WI38 (cell line): ENCODE measurements around the gene BFAR.

ENCODE experiments used
- H3K4me3 ChIP-seq: 2 replicates; pipeline ENCODE4 v1.5.1; 2011; ENCODE audit warnings: low read depth, mild to moderate bottlenecking, control low read depth, low read length
- CTCF ChIP-seq: IDR thresholded peaks from 2 replicates; pipeline ENCODE4 v1.5.1; 2012; ENCODE audit warnings: low read depth, mild to moderate bottlenecking, control low read depth, low read length

Gene BFAR

GRCh38 chr16:14632693-14633569 is at the start of gene BFAR:
BFAR (plus strand) TSS chr16:14632951; CDS start chr16:14644347, 11,396 bp downstream.
- H3K4me3 ChIP-seq = peak within 1 kb of the TSS; percentile 99
- TF ChIP-seq CTCF = no peak

GRCh38 chr16:14585287-14585686 is 47.5 kb upstream of the BFAR start:
- H3K4me3 ChIP-seq = no peak overlapping the region
- no peak for TF ChIP-seq CTCF

DNA sequence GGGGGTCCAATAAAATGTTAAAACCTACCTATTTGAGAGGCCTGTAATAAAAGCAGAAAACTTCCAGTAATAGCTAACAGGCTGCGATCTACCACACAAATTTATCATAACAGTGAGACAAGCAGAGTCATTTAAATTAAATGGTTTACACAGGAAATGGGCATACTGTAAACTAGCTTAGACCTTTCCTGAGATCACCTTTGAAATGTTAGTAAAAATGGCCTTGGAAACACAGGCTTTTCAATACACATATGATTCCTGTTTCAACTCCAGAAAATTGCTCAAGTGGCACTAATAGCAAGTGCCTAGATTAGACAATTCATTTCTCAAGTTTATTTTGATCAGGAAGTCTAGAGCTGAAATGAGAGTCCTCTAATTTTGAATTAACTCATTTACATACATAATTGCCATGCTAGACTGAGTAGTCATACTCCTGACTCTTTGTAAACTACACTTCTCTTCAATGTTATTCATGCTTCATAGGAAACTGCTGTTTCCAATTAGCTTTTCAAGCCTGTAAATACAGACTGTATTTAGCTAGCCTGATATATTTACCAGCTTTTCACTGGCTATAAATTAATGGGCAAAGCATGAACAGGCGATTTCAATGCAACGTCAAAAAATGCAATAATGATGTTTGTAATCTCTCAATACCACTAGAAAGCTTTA is 46.0 kb upstream of the BFAR start:
- H3K4me3 ChIP-seq = no peak overlapping the region
- TF ChIP-seq CTCF = no peak

- H3K4me3 ChIP-seq = no peak overlapping the region
- no peak for TF ChIP-seq CTCF
Measured at GRCh38 chr16:14600164-14600563, 32.6 kb upstream of the BFAR start.

- TF ChIP-seq CTCF = no peak
- H3K4me3 ChIP-seq = no peak overlapping the region
Measured at GRCh38 chr16:14602443-14602963, 30.2 kb upstream of the BFAR start.

DNA sequence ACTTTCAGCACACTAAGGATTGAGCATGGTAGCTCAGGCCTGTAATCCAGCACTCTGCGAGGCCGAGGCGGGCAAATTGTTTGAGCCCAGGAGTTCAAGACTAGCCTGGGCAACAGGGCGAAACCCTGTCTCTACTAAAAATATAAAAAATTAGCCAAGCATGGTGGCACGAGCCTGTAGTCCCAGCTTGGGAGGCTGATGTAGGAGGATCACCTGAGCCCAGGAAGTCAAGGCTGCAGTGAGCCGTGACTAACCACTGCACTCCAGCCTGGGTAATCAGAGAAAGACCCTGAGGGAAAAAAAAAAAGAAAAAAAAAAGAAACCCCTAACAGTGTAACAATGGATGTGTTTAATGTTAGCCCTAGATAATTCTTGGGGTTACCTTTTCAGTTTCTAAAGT is 26.6 kb upstream of the BFAR start:
- no peak for TF ChIP-seq CTCF
- H3K4me3 ChIP-seq = no peak overlapping the region

DNA sequence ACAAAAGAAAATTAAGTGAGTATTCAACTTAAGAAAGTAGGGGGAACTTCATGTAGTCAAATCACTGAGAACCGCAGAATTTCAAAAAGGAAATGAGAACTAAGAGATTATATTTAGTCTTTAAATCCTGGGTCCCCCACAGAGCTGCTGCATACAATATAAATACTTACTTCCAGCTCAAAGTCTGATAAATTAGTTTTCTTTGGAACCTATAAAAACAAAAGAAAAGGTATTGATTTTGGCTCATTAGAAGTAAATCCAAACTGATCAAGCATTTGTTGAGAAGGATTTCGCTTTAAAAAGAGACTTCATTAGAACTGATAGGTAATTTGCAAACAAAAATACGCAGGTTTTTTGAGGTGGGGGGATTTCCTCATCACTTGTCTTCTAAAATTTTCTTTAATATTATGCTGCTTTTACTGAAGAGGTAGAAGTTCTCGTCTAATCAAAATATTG is 24.6 kb upstream of the BFAR start:
- H3K4me3 ChIP-seq = no peak overlapping the region
- TF ChIP-seq CTCF = no peak
